PFSK-1 (cell line): ENCODE data around the gene ASIC3.

Experiments
- FOXP2 ChIP-seq: optimal IDR thresholded peaks from 2 replicates; pipeline ENCODE3; 2011; ENCODE audit warnings: borderline replicate concordance, control low read depth, inconsistent platforms; ENCODE audit not compliant: insufficient read depth; ENCODE audit errors: extremely low read length, extremely low read depth
- POLR2AphosphoS5 ChIP-seq: IDR thresholded peaks from 2 replicates; pipeline ENCODE4 v1.6.1; 2012; ENCODE audit warnings: low read depth, mild to moderate bottlenecking, control low read depth, low read length, moderate library complexity
- REST ChIP-seq, 2 experiments: IDR thresholded peaks; 2 replicates each; pipeline versions ENCODE4 v1.6.1 to v1.8.0; 2011 to 2012; ENCODE audit warnings: low read depth in 2 of 2, low read length in 2 of 2, control low read depth in 1 of 2, inconsistent platforms in 1 of 2, mild to moderate bottlenecking in 1 of 2, moderate library complexity in 1 of 2; ENCODE audit not compliant: insufficient read depth in 1 of 2
- SIN3A ChIP-seq: IDR thresholded peaks from 2 replicates; pipeline ENCODE4 v1.6.1; 2012; ENCODE audit warnings: mild to moderate bottlenecking, low read length, moderate library complexity, borderline replicate concordance; ENCODE audit not compliant: insufficient read depth
- TAF1 ChIP-seq: IDR thresholded peaks from 2 replicates; pipeline ENCODE4 v1.6.1; 2012; ENCODE audit warnings: low read length, control low read depth, borderline replicate concordance; ENCODE audit not compliant: insufficient read depth

- TF ChIP-seq SIN3A = no peak
- TF ChIP-seq TAF1 = no peak
- TF ChIP-seq REST (IDR thresholded peaks at IDR 0.05; ENCODE audit: insufficient read depth in 1 of 2, low read depth in 2 of 2, low read length in 2 of 2) = no peak
- TF ChIP-seq POLR2AphosphoS5 = no peak
- no peak for TF ChIP-seq FOXP2
Measured at GRCh38 chr7:151020231-151020630, 28.1 kb upstream of the ASIC3 start.
